ENCODE data around the gene CBY1.

GRCh38 chr22:38653741-38654140 is 2.7 kb upstream of the CBY1 start:
- TF ChIP-seq EZH2 (optimal IDR thresholded peaks at IDR 0.05; ENCODE audit: low read depth, low read length) (no peak), CTCF (IDR thresholded peaks at IDR 0.05; ENCODE audit: low read length) (no peak)

All from MM.1S (cell line).